SK-N-SH (cell line): ENCODE results near the gene VDR. TPM values are rescaled to one million over a fixed set of nuclear protein-coding genes. Genes with fewer than 3 reads are reported as not detected.

Experiments used
- CTCF ChIA-PET: fragments of 300-600, 350-600 bp; formaldehyde crosslinking; extraction: SDS; loops from one replicate; lab custom pipeline; 2021; lab: Yijun Ruan, JAX
- POLR2A ChIA-PET: fragments of 350-600 bp; sonication (Branson Sonifier 250); formaldehyde crosslinking; extraction: SDS; loops from one replicate; lab custom pipeline; 2020; ENCODE audit warnings: antibody characterized with exemption, inconsistent platforms; lab: Yijun Ruan, JAX
- DNase-seq: peaks from one replicate; pipeline ENCODE4 v3.0.0; 2012
- H2AFZ ChIP-seq: fragments of 200-600 bp; sonication (generic); 2 replicates; pipeline ENCODE4 v1.8.1; 2016; ENCODE audit warnings: antibody characterized with exemption, mild to moderate bottlenecking, low read depth
- H3F3A ChIP-seq: fragments of 200-600 bp; sonication (generic); replicated peaks from 2 replicates; pipeline ENCODE3; 2016; ENCODE audit warnings: antibody characterized with exemption, mild to moderate bottlenecking; ENCODE audit not compliant: insufficient read depth
- H3K27ac ChIP-seq, 2 experiments: fragments of 200-500 bp in 1 of 2; fragments of 200-600 bp in 1 of 2; sonication (Bioruptor generic) in 1 of 2; sonication (generic), shearing (Covaris generic) in 1 of 2; 2 replicates each; pipeline versions ENCODE4 v1.5.1 to v1.6.1; 2014 to 2016; ENCODE audit warnings: low read depth in 2 of 2, inconsistent platforms in 1 of 2, low read length in 1 of 2, mild to moderate bottlenecking in 1 of 2, mixed read lengths in 1 of 2
- H3K27me3 ChIP-seq: fragments of 200-600 bp; sonication (generic), shearing (Covaris generic); 2 replicates; pipeline ENCODE4 v1.6.1; 2016; ENCODE audit warnings: mixed run types; ENCODE audit not compliant: insufficient read depth
- H3K36me3 ChIP-seq, 2 experiments: fragments of 200-500 bp in 1 of 2; fragments of 200-600 bp in 1 of 2; sonication (Bioruptor generic) in 1 of 2; sonication (generic) in 1 of 2; replicated peaks in 1 of 2; 2 replicates each; pipeline versions ENCODE3 to v1.5.1; 2014 to 2016; ENCODE audit warnings: low read length in 1 of 2, mild to moderate bottlenecking in 1 of 2; ENCODE audit not compliant: insufficient read depth in 2 of 2, control insufficient read depth in 1 of 2
- H3K4me1 ChIP-seq, 2 experiments: fragments of 200-500 bp in 1 of 2; fragments of 200-600 bp in 1 of 2; sonication (Bioruptor generic) in 1 of 2; sonication (generic), shearing (Covaris generic) in 1 of 2; 2 replicates each; pipeline versions ENCODE4 v1.5.1 to v1.6.1; 2014 to 2016; ENCODE audit warnings: low read depth in 1 of 2, low read length in 1 of 2, mixed run types in 1 of 2; ENCODE audit not compliant: insufficient read depth in 2 of 2, control insufficient read depth in 1 of 2
- H3K4me2 ChIP-seq: fragments of 200-600 bp; sonication (generic), shearing (Covaris generic); 2 replicates; pipeline ENCODE4 v1.6.1; 2017; ENCODE audit warnings: mixed run types
- H3K4me3 ChIP-seq, 2 experiments: fragments of 200-500 bp in 1 of 2; fragments of 200-600 bp in 1 of 2; sonication (Bioruptor generic) in 1 of 2; sonication (generic), shearing (Covaris generic) in 1 of 2; 2 replicates each; pipeline versions ENCODE4 v1.5.1 to v1.8.1; 2014 to 2016; ENCODE audit warnings: low read depth in 2 of 2, inconsistent platforms in 1 of 2, low read length in 1 of 2, mild to moderate bottlenecking in 1 of 2, mixed read lengths in 1 of 2, moderate library complexity in 1 of 2
- H3K79me2 ChIP-seq: fragments of 200-600 bp; sonication (generic); 2 replicates; pipeline ENCODE4 v1.8.1; 2017; ENCODE audit warnings: mild to moderate bottlenecking; ENCODE audit not compliant: insufficient read depth
- H3K9ac ChIP-seq: fragments of 200-600 bp; sonication (generic); 2 replicates; pipeline ENCODE4 v1.6.1; 2017; ENCODE audit warnings: mixed run types
- H3K9me2 ChIP-seq: fragments of 200-600 bp; sonication (generic); 2 replicates; pipeline ENCODE4 v1.6.1; 2017; ENCODE audit warnings: mixed run types
- H3K9me3 ChIP-seq: fragments of 200-600 bp; sonication (generic); 2 replicates; pipeline ENCODE4 v1.6.1; 2017; ENCODE audit warnings: mixed run types, mild to moderate bottlenecking, moderate library complexity
- H4K20me1 ChIP-seq: fragments of 200-600 bp; sonication (generic); 2 replicates; pipeline ENCODE4 v1.6.1; 2017; ENCODE audit warnings: mild to moderate bottlenecking, mixed run types; ENCODE audit not compliant: insufficient read depth
- CTCF ChIP-seq: fragments of 200-600 bp; sonication (generic); IDR thresholded peaks from 2 replicates; pipeline ENCODE4 v1.6.1; 2017; ENCODE audit warnings: antibody characterized with exemption, mild to moderate bottlenecking, moderate library complexity
- ELF1 ChIP-seq: IDR thresholded peaks from 2 replicates; pipeline ENCODE4 v1.4.0; 2012
- FOXJ3 ChIP-seq: sonication (generic); formaldehyde crosslinking; IDR thresholded peaks from 2 replicates; pipeline ENCODE4 v1.5.1; 2020; ENCODE audit warnings: mild to moderate bottlenecking, missing genetic modification reagents
- JUND ChIP-seq: IDR thresholded peaks from 2 replicates; pipeline ENCODE4 v1.4.0; 2012
- MEF2A ChIP-seq: IDR thresholded peaks from 2 replicates; pipeline ENCODE4 v1.4.0; 2012; ENCODE audit warnings: low read depth, borderline replicate concordance
- MXI1 ChIP-seq: IDR thresholded peaks from 2 replicates; pipeline ENCODE4 v1.6.1; 2012; ENCODE audit warnings: mild to moderate bottlenecking, low read depth, low read length, improper control_type of control experiment
- NRF1 ChIP-seq: IDR thresholded peaks from 2 replicates; pipeline ENCODE4 v1.6.1; 2012; ENCODE audit warnings: low read depth, mild to moderate bottlenecking, low read length
- YY1 ChIP-seq: IDR thresholded peaks from 2 replicates; pipeline ENCODE4 v1.4.0; 2012; ENCODE audit warnings: low read depth, mild to moderate bottlenecking
- ZBTB33 ChIP-seq: IDR thresholded peaks from 2 replicates; pipeline ENCODE4 v1.4.0; 2012; ENCODE audit warnings: low read depth, borderline replicate concordance
- WGBS: methylation state at CpG from one replicate; pipeline ENCODE4 v1.1.6; 2017; ENCODE audit warnings: low lambda C conversion rate; 5-methylcytosine and 5-hydroxymethylcytosine counted together
- polyA plus RNA-seq, 3 experiments: library from polyadenylated mRNA; depleted of rRNA; stranded (reverse); fragments of >200 nt; gene quantifications; 2 replicates each; pipeline ENCODE4 v1.2.3, GENCODE V29; 2012

The VDR gene
- polyA plus RNA-seq, 1 of the 3 experiments (the other 2 are of a cell fraction): 0.33 TPM

- ChIA-PET CTCF (interaction anchor here (1.2 to 11.0 kb wide), 2 partner anchors 15 to 311 kb away, joined by 3 to 90 read pairs; no protein-coding TSS in a partner anchor), POLR2A (no interaction called here)
- Histone ChIP-seq H3K9ac (no peak overlapping the region), H3K36me3 (no peaks in the 10 kb centered on the region), H3K4me2 (no peak overlapping the region), H3K4me1 (no peaks in the 10 kb centered on the region; a peak in 1 of 4 replicates), H3K27me3 (no peaks in the 10 kb centered on the region), H3F3A (no peaks in the 10 kb centered on the region), H3K9me2 (no peaks in the 10 kb centered on the region), H3K27ac (no peak overlapping the region), H3K79me2 (no peaks in the 10 kb centered on the region), H3K9me3 (no peaks in the 10 kb centered on the region), H2AFZ (no peak overlapping the region), H3K4me3 (no peak overlapping the region), H4K20me1 (no peaks in the 10 kb centered on the region)
- no peak for DNase-seq
- WGBS: 95% methylated on average over 5 of the region's 5 CpGs
- no peak for TF ChIP-seq JUND
- TF ChIP-seq YY1: no peak
- TF ChIP-seq ZBTB33: no peak
- no peak for TF ChIP-seq NRF1
- TF ChIP-seq FOXJ3: no peak
- no peak for TF ChIP-seq MEF2A
- no peak for TF ChIP-seq ELF1
- TF ChIP-seq CTCF: no peak
- TF ChIP-seq MXI1: no peak
These were observed 50.3 kb downstream of the VDR start for GRCh38 chr12:47854531-47854930.

- Histone ChIP-seq H2AFZ (no peak overlapping the region), H3K79me2 (no peaks in the 10 kb centered on the region), H3K4me1 (no peaks in the 10 kb centered on the region; a peak in 1 of 4 replicates), H3K27ac (no peak overlapping the region), H3K27me3 (no peaks in the 10 kb centered on the region), H3K9me2 (no peaks in the 10 kb centered on the region), H3K4me2 (no peak overlapping the region), H3K4me3 (no peak overlapping the region), H3F3A (no peaks in the 10 kb centered on the region), H4K20me1 (no peaks in the 10 kb centered on the region), H3K9ac (no peak overlapping the region), H3K36me3 (no peaks in the 10 kb centered on the region), H3K9me3 (no peaks in the 10 kb centered on the region)
- WGBS: 66% methylated on average over 10 of the region's 10 CpGs
- no peak for TF ChIP-seq CTCF
- no peak for DNase-seq
- POLR2A ChIA-PET: interaction anchor here (1.2 kb wide), 1 partner anchor 15 kb away, joined by 3 read pairs; no protein-coding TSS in a partner anchor
- CTCF ChIA-PET: interaction anchor here (0.5 to 11.0 kb wide), 2 partner anchors 12 to 37 kb away, joined by 3 to 90 read pairs; no protein-coding TSS in a partner anchor
These were observed 52.7 kb downstream of the VDR start for GRCh38 chr12:47852096-47852571.
